ENCODE results near the gene ADAMTS3. TPM values are rescaled to one million over a fixed set of nuclear protein-coding genes. Genes with fewer than 3 reads are reported as not detected.

Gene ADAMTS3
- total RNA-seq, 3 donors from 2014 or later, result 0.17 to 0.57 (median 0.41) TPM

- H3K36me3 ChIP-seq (ENCODE audit: low read depth), result no peaks in the 10 kb centered on the region
- intact Hi-C loops (cut with DNase I, micrococcal nuclease), result no loop called here
- H3K4me3 ChIP-seq, result no peak overlapping the region
- no peak for ATAC-seq
- no peak for TF ChIP-seq CTCF (IDR thresholded peaks at IDR 0.05)
- no peaks in the 10 kb centered on the region for H3K9me3 ChIP-seq
- no peak for DNase-seq
- H3K4me1 ChIP-seq (ENCODE audit: low read depth), result no peaks in the 10 kb centered on the region
These were observed 249.4 kb downstream of the ADAMTS3 start for GRCh38 chr4:72319601-72320021.

GRCh38 chr4:72318421-72319170 is 250.4 kb downstream of the ADAMTS3 start:
- ATAC-seq, result no peak
- TF ChIP-seq CTCF (IDR thresholded peaks at IDR 0.05), result no peak
- no peak overlapping the region for H3K4me3 ChIP-seq
- DNase-seq, result no peak
- H3K36me3 ChIP-seq (ENCODE audit: low read depth), result no peaks in the 10 kb centered on the region
- no peaks in the 10 kb centered on the region for H3K9me3 ChIP-seq
- intact Hi-C loops (cut with DNase I, micrococcal nuclease), result no loop called here
- no peaks in the 10 kb centered on the region for H3K4me1 ChIP-seq (ENCODE audit: low read depth)

GRCh38 chr4:72314869-72315268 is 254.2 kb downstream of the ADAMTS3 start:
- ATAC-seq (no peak), DNase-seq (peak in 1 of 3 donors; percentile 35)
- intact Hi-C loops (cut with DNase I, micrococcal nuclease), result no loop called here
- H3K36me3 ChIP-seq (ENCODE audit: low read depth), result no peaks in the 10 kb centered on the region
- H3K4me3 ChIP-seq, result no peak overlapping the region
- TF ChIP-seq CTCF (IDR thresholded peaks at IDR 0.05), result no peak
- no peaks in the 10 kb centered on the region for H3K4me1 ChIP-seq (ENCODE audit: low read depth)
- no peaks in the 10 kb centered on the region for H3K9me3 ChIP-seq

- ATAC-seq, result no peak
- H3K4me3 ChIP-seq, result no peak overlapping the region
- no peak for DNase-seq
- H3K9me3 ChIP-seq, result no peaks in the 10 kb centered on the region
- no peaks in the 10 kb centered on the region for H3K36me3 ChIP-seq (ENCODE audit: low read depth)
- intact Hi-C loops (cut with DNase I, micrococcal nuclease), result no loop called here
- H3K4me1 ChIP-seq (ENCODE audit: low read depth), result no peaks in the 10 kb centered on the region
- TF ChIP-seq CTCF (IDR thresholded peaks at IDR 0.05), result no peak
These were observed 255.9 kb downstream of the ADAMTS3 start for GRCh38 chr4:72313121-72313520.

- Histone ChIP-seq H3K4me1 (ENCODE audit: low read depth) (no peaks in the 10 kb centered on the region), H3K9me3 (no peaks in the 10 kb centered on the region), H3K4me3 (no peak overlapping the region), H3K36me3 (ENCODE audit: low read depth) (no peaks in the 10 kb centered on the region)
- intact Hi-C loops (cut with DNase I, micrococcal nuclease), result no loop called here
- TF ChIP-seq CTCF (IDR thresholded peaks at IDR 0.05), result no peak
- peak; percentile 31 to 50 (median 36) for DNase-seq
- ATAC-seq, result peak; percentile 57
These were observed 256.9 kb downstream of the ADAMTS3 start for GRCh38 chr4:72312032-72312650.
